DMS53 treated with DMSO at 0.1 percent for 48 hours (cell line): ENCODE measurements around the gene THRB.

ENCODE experiments used
- DNase-seq: peaks from one replicate; lab custom pipeline; 2025; ENCODE audit not compliant: unreplicated experiment; lab: John Stamatoyannopoulos, UW

The THRB gene

DNA sequence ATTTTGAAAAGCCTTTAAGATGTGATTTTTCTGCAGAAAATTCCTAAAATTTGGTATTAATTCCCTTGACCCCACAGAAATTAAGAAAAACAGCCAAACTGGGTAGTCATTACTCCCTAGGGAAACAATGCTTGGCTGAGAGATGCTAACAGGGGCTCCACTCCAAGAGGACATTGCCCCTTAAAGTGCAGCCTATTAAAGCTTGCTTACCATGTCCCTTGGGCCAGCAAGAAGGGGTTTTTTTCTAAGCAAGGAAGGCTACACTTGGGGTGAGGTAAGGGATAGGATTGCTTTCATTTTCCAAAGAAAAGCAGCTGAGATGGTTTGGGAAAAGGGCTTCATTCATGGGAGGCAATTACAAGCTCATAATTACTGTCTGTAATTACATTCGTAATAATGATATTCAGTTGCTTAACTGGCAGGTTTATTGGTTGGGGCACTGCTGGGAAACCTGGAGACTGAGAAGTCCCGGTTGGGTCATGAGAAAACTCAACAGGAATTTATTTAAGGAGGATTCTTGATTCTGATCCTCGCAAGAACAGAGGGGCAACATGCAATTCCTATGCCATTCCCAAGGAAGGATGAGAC, 302.1 kb downstream of the THRB start:
- DNase-seq, result no peak

DNA sequence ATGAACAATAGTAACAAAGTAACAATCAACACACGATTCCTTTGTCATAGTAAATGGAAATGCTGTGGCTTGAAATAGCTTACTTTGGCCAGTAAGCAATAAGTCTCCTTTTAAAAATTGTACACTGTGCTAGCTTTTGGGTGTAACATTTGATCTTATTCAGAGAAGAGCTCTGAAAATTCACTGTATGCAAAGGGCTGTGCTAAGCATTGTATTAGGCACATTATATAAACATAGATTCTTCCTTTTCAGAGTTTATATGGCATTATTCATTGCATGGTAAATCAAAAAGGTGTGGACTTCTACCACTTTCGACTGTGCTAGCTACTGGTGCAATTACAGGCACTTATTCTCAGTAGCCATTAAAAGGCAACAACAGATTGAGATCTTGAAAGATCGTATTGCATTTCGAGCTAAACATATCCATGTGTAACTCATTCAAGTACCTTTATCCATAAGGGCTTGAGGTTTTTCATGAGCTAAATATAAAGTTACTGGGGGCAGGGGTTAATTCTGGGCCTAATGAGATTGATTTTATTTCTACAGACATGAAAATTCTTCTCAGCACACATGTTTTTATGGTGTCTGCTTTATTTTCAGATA, 302.7 kb downstream of the THRB start:
- DNase-seq, result no peak

DNA sequence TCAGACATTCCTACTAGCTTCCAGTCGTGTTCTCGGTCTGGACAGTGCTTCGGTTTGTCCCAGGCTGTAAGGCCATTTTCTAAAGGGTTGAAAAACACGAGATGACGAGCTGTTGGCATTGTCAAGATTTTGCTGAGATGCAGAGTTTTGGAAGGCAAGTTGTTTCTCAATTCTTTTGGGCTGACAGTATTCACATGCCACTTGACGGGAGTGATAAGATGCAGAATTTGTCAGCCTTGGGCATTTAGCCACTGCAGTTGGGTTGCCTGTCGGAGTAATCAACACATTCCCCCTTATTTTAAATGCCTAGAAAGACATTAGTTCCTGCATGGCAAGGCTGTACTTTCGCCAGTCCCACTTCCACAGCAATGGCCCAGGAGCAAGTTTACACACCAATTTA, 304.4 kb downstream of the THRB start:
- no peak for DNase-seq

DNA sequence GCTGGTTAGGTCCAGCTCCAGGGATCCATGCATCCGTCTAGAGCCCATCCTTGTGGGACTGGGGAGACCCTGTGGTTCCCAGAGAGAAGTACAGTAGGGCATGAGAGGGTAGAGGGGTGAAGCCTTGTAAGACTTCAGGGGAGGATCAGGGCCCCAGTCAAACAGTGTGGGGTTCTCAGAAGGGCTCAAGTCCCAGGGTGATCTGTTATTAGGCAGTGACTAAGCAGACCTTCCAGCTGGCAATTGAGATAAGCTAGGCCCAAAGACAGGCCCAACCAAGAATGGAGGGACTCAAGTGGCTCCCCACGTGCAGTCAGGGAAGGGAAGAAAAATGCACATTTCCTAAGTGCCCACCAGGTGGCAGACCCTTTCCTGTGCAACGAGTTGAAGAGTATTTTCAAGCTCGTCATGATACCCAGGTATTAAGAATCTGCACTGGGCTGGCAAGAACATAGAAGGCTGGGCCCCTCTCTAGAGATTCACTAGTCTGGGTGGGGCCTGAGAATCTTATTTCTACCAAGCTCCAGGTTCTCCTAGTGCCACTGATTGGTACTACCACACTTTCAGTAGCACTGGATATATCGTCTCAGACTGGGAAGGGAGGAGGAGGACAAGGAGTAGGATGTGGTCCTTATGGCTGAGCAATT, 308.8 kb downstream of the THRB start:
- DNase-seq, result no peak

DNA sequence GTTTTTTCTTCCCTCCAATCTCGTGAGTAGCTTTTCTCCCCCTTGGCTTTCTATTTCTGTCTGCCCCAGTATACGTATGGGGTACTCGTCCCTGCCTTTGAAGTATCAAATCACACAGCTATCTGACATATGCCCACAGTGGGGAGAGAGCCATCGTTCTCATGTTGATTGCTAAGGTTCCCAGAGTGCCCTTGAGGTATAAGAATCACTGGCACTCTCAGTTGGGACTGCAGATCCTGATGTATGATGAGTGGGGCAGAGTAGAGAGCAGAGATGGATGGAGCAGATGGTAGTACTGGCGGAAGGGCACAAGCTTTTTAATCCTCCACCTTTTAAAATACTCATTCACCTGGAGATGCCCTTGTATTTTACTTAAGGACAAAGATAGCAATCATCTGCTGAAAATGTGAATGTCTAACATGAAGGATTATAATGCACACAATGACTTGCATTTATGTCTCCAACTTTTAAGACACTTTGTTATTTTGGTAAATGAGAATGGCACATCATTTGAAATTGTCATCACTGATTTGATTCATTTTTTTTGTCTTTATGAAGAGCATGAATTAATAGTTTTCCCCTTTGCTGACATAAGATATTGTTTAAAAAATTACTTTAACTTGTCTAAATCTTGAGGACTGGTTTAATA, 310.0 kb downstream of the THRB start:
- DNase-seq, result no peak

DNA sequence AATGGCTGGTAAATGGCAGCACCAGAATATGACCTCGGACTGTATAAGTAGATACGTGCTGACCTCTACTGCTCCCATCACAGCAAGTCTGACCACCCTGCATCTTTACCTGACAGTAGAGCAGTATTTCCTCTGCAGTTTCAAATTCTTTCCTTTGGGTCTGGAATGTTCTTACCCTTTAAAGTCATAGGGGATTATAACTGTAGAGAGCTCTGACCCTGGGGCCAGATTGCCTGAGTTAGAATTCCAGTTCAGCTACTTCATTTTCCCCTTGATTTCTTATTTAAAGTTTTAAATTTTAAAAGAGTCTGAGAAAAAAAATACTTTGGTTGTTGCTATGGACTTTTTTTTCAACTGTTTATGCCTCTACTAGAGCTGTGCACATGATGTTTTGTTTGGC, 311.9 kb downstream of the THRB start:
- DNase-seq, result no peak

DNA sequence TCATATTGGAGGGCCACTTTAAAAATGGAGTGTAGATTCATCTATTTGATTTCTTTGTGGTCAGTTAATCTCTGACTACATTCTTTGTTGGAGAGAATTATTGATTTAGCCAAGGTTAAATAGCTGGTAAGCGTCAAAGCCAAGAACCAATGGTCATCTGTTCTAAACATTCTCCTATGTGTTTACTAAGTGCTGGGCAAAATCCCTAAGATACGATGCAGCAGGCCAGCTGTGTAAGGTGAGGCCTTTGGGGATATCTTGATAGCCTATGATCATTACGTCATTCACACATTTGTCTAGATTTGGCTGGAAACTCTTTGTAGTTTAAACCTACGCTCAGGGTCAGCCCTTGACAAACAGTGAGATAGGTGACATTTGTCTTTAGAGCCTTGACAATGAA, 313.4 kb downstream of the THRB start:
- DNase-seq, result no peak

DNA sequence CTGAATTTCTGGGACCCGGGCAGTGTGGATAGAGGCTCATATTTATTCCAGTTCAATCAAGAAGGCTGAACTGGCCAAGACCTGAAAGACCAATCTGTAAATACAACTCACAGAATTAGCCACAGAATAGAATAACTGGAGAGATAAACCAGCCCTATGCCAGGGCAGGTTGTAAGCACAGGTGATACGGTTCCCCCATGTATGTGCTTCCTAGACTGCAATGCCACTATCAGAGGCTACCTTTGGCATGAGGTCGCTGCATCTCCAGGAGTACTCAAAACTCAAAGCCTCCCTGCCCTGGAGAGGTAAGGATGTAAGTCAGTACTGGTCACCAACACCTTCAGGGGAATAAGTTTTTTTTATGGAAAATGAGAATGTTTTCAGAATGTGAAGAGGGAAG, 314.0 kb downstream of the THRB start:
- DNase-seq, result no peak

DNA sequence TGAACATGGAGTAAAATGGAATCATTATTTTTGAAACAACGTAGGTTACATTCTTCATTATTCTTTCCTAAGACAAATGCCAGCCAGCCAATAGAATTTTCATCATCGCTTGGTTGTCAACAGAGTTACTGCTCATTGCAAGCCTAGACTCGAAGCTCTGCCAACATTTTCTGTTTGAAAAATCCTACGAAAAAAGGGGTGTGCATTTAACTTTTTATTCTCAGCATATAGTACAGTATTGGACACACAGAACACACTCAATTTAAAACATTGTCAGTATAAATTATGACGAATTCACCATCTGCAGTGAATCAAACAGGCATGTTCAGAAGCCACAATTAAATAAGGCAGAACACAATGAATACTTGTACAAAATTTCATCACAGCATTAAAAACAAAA, 317.4 kb downstream of the THRB start:
- DNase-seq, result no peak

DNA sequence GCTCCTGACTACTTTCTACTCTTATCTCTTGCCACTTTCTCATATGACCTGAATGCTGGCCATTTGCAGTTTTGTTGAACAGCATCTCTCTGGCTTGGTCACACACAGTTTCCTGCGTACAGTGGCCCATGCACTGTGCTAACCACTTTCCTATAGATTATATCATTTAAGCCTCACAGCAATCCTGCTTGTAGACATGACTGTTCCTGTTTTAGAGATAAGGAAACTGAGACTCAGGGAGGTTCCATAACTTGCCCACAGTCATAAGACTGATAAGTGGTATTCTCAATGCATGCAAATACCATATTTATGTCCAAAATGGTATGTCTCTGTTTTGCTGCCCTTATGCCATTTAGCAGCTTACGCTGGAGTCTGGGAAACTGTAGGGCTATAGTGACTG, 320.0 kb downstream of the THRB start:
- no peak for DNase-seq

DNA sequence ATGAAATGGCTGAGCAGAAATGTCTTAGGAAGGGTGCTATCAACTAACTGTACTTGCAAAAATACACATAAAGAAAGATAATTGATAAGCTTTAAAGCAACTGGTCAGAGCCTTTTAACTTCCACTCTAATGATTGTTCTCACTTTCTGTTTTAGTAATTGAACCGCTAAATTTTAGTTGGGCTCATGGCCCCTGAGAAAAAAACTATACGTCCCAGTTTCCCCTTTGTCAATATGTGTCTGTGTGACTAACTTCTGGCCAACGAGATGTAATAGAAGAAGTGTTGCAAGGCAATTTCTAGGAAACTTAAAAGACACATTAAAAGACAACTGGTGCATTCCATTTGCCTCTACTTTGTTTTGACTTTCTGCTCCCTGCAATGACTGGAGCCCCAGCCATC, 325.7 kb downstream of the THRB start:
- no peak for DNase-seq

DNA sequence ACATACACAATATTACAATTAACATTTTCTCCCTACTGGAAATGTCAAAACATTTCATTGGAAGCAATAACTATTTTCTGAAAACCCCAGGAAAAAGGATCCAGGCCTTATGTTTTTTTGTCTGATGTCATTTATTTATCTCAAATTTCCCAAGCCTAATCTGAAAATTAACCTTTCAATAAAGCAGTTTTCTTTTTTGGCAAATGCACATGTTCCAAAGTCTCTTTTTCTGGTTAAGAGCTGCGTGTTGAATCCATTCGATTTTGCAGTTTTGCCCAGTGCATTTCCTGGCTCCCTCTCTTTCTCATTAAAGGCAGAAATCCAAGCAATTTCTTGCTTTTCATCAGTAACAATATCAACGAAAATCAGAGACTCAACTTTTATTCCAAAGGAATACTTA, 327.2 kb downstream of the THRB start:
- no peak for DNase-seq

DNA sequence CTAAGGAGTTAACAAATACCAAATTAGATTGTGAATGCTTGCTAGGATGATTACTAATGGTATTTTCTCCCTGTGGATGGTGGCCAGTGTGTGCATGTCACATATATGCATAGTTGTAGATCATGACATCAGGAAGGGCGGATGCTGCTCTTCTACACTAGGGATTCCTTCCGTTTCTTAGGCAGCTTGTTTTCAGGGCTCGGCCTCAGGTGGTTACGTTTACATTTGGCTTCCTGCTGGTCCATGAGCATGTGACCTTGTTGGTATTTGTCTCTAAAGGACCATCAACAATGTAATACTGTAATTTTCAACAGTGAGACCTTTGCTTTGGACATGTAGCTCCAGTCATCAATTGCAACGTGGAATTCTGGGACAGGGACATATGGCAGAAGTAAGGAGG, 328.1 kb downstream of the THRB start:
- no peak for DNase-seq

DNA sequence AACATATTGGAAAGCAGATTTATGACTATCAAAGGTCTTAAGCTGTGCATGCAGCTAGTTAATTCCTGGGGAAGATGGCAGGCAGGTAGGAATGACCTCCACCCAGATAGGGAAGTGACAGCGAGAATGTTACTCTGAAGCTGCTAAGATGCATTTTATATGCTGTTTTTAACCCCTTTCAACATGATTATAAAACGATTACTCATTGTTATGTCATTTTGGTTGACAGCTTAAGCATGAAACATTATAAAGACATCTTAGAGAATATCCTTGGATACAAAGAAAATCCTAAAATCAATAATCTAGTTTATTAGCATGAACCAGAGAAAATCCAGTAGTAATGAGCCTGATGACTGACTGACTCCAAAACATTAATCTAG, 329.1 kb downstream of the THRB start:
- DNase-seq, result no peak

DNA sequence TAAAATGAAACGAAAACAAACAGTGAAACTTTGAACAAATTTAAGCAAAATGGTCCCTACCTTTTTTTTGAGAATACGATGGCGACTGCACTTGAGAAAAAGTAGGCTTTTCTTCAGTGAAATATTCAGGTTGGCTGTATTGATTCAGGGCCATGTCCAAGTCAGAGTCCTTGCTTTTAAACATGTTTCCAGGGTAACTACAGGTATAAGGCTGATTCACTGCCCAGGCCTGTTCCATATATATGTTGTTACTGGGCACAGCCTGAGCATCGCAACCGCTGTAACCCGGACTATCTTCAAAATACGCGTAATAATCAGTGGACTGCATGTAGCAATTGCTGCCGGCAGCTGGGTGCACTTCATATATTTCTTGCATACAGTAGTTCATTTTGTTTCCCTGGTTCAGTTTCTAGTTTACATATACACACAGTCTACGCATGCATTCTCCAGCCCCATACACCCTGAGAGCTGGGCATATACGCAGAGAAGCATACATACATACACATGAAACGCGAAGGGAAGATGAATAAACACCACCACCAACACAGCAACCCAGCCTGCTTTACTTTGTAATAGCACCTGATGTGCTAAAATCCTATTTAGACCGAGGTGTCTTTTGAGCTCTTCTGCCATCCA, 329.6 kb downstream of the THRB start:
- no peak for DNase-seq

DNA sequence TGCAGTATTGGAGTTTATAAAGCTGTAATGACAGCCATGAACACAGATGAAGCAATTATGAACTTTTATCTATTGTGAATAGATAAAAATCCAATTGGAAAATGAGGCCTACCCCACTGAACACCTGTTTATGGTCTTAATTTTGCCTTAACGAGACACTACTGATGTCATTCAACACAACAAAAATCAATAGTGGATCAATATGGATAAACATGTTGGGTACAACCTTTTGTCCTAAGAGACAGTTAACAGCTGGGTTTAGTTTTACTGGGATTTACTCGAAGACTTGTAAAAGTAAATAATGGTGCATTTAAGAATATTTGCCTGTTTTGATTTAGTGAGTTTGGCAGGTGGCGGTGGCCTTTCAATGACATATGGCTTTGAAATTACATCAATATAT, 331.7 kb downstream of the THRB start:
- DNase-seq, result no peak

DNA sequence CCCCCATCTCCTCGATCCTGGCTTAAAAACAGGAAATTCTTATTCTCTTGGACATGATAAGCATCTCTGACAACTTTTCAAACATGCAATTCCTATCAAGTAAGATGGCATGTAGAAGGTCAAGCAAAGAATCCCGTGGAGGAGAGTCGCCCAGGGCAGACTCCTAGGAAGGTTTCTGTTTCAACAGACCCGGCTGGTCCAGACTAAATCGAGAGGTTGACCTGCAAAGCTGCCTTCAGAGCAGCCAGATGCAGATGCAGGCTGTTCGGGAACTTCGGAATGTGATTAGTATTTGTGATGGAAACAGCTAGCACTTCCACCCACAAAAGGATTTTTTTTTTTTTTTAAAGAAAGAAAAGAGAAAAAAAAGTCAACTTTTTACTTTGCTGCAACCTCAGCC, 332.8 kb downstream of the THRB start:
- no peak for DNase-seq

DNA sequence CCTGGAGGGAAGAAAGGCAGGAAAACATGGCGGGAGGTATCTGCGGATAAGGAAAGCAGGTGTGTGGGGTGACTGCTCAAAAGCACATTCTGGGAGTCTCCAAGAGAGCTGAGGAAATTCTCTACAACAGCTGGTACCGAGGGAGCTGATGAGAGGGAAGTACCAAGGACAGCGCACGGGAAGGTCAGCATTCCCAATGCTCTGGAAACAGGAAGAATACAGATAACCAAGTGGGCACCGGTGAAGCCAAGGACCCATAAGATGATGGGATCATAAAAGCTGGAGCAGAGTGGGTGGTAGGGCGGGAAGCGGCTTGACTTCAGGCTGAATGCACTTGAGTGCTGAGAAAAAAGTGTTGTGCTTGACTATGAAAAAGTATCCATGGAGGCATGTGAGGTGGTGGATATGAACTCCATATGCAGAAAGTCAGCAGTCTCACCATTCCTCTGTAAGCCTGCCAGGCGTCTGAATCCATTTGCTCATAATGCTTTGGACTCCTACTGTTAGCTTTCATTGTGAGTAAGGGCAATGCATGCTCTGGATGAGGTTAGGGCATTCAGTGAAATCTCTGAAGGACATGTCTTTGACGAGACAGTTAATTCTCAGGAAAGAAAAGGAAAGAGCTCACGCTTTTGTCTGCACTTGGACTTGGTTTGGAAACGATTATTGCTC, 334.1 kb downstream of the THRB start:
- DNase-seq, result no peak

DNA sequence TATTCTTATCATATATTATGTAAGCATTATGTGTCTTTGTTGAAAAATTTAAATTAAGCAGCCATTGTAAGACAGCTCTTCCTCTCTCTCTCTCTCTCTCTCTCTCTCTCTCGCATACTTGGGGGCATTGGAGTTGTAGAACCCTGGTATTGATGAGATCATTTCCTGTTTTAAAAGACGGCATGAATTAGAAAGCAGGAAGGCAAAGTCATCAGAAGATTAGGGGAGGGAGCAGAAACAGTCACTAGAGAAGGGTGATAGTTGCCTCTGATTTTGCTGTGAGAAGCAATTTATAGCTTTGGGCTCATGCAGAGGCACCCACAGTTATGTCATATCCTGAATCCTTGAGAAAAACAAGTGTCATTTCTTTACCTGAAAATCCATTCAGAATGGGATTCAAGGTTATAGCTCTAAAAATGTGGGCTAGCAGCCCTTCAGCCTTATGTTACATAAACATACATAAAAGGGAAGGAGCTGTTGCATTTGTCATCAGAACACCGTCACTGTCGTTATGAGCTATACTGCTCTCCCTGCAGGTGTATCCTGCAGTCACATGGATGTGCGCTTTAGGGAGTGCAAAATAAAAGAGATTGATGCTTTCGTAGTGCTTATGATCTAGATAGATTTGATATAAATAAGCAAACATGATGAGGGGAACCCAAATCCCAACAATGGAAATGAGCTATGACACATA, 335.7 kb downstream of the THRB start:
- no peak for DNase-seq

DNA sequence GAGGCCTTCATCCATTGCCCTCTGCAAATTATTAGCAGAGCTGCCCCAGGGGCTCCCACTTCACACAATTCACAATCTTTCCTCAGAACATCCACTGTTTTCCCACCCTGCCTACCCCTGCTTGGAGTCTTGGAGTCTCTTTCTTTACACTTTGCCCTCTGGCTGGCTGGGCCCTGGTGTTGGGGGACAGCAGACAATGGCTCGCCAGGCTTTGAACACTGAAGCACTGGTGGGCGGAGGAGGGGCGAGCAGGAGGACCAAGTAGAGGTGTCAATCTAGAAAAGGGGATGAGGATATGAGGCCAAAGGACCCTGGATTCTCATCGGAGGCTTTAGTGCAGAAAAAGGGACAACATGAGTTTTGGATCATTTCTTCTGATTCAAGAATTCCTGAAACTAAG, 337.5 kb downstream of the THRB start:
- DNase-seq, result no peak

DNA sequence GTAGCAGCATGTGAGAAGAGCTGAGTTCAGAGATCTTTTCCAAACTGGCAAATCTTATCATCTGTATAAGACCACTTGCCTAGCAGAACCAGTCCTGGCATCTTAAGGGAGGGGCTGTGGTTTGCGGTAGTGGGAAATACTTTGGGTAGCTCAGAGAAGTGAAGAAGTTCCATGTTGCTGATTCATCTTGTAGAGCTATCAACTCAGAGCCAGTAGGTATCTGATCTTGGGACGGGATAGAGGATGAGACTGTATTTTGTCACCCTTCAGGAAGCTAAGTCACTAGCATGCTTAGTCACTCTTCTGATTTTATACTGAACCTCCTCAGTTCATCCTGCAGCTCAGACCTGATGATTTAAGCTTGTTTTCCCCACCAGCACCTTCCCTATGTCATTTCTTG, 338.2 kb downstream of the THRB start:
- DNase-seq, result no peak
